ENCODE data around the gene NCKAP5.

GRCh38 chr2:133503323-133503722 is 64.9 kb downstream of the NCKAP5 start:
- TF ChIP-seq CTCF (IDR thresholded peaks at IDR 0.05) (no peak), POLR2A (IDR thresholded peaks at IDR 0.05) (no peak), EP300 (IDR thresholded peaks at IDR 0.05) (no peak)
